H1 (cell line): ENCODE results near the gene CLEC7A. TPM values are rescaled to one million over a fixed set of nuclear protein-coding genes. Genes with fewer than 3 reads are reported as not detected.

Experiments used
- CTCF ChIA-PET: fragments of 300-600 bp; sonication (Branson Sonifier 250); formaldehyde crosslinking; loops from one replicate; lab custom pipeline; 2021; ENCODE audit not compliant: partially characterized antibody; lab: Charles Lee
- POLR2A ChIA-PET: fragments of 300-600 bp; sonication (Branson Sonifier 250); formaldehyde crosslinking; loops from one replicate; lab custom pipeline; 2021; ENCODE audit warnings: inconsistent platforms; ENCODE audit not compliant: partially characterized antibody; lab: Charles Lee
- DNase-seq, 2 experiments: peaks; one replicate each; pipeline versions ENCODE4 v3.0.0 to v3.0.0-alpha.2; 2010 to 2022; ENCODE audit warnings: low spot score in 2 of 2, low read depth in 1 of 2, mixed read lengths in 1 of 2
- FAIRE-seq: peaks from 2 replicates; lab custom pipeline; 2011; peaks lifted over from hg19 to GRCh38; lab: Jason Lieb, UNC
- H2AFZ ChIP-seq: 2 replicates; pipeline ENCODE4 v1.8.1; 2012; ENCODE audit warnings: low read length, inconsistent platforms
- H2AK5ac ChIP-seq: 2 replicates; pipeline ENCODE4 v1.6.1; 2013; ENCODE audit warnings: low read depth, low read length
- H2BK120ac ChIP-seq: replicated peaks from 2 replicates; pipeline ENCODE3; 2013; ENCODE audit warnings: low read depth, low read length, inconsistent platforms
- H2BK12ac ChIP-seq: 2 replicates; pipeline ENCODE4 v1.6.1; 2013; ENCODE audit warnings: low read depth, low read length
- H2BK15ac ChIP-seq: 2 replicates; pipeline ENCODE4 v1.6.1; 2013; ENCODE audit warnings: low read length
- H2BK20ac ChIP-seq: 2 replicates; pipeline ENCODE4 v1.6.1; 2013; ENCODE audit warnings: low read length
- H2BK5ac ChIP-seq: 2 replicates; pipeline ENCODE4 v1.6.1; 2013; ENCODE audit warnings: low read depth, low read length
- H3K14ac ChIP-seq: 2 replicates; pipeline ENCODE4 v1.6.1; 2013; ENCODE audit warnings: inconsistent platforms; ENCODE audit not compliant: insufficient read length
- H3K18ac ChIP-seq: 2 replicates; pipeline ENCODE4 v1.6.1; 2013; ENCODE audit warnings: low read length; ENCODE audit errors: extremely low read depth
- H3K23ac ChIP-seq: 2 replicates; pipeline ENCODE4 v1.6.1; 2013; ENCODE audit warnings: inconsistent platforms; ENCODE audit not compliant: insufficient read length
- H3K23me2 ChIP-seq: 2 replicates; pipeline ENCODE4 v1.6.1; 2013; ENCODE audit warnings: low read depth, low read length
- H3K27ac ChIP-seq: 2 replicates; pipeline ENCODE4 v1.6.1; 2011; ENCODE audit warnings: low read depth, low read length, inconsistent platforms
- H3K27me3 ChIP-seq, 4 experiments: replicated peaks in 1 of 4; 1 replicate in 1 of 4; 2 replicates in 3 of 4; pipeline versions ENCODE4 v1.6.1 to v1.8.1; 2011 to 2013; ENCODE audit warnings: low read length in 3 of 4, mild to moderate bottlenecking in 3 of 4, inconsistent platforms in 2 of 4, mixed read lengths in 2 of 4, moderate library complexity in 1 of 4; ENCODE audit not compliant: control insufficient read depth in 3 of 4, insufficient read depth in 3 of 4; ENCODE audit errors: extremely low read depth in 1 of 4
- H3K36me3 ChIP-seq, 4 experiments: 2 replicates each; pipeline versions ENCODE4 v1.6.1 to v1.8.1; 2011 to 2013; ENCODE audit warnings: mild to moderate bottlenecking in 4 of 4, low read length in 3 of 4, moderate library complexity in 2 of 4, control low read depth in 1 of 4, inconsistent platforms in 1 of 4; ENCODE audit not compliant: insufficient read depth in 4 of 4, control insufficient read depth in 2 of 4
- H3K4ac ChIP-seq: replicated peaks from 2 replicates; pipeline ENCODE3; 2013; ENCODE audit warnings: low read length, low read depth, mixed read lengths, inconsistent platforms; ENCODE audit not compliant: insufficient read length
- H3K4me1 ChIP-seq, 4 experiments: replicated peaks in 1 of 4; 1 replicate in 1 of 4; 2 replicates in 3 of 4; pipeline versions ENCODE4 v1.6.1 to v1.8.1; 2011 to 2013; ENCODE audit warnings: low read length in 3 of 4, inconsistent platforms in 2 of 4, mixed read lengths in 1 of 4; ENCODE audit not compliant: insufficient read depth in 4 of 4, control insufficient read depth in 3 of 4
- H3K4me2 ChIP-seq, 2 experiments: 2 replicates each; pipeline versions ENCODE4 v1.6.1 to v1.8.1; 2011 to 2013; ENCODE audit warnings: low read depth in 2 of 2, low read length in 2 of 2, control low read depth in 1 of 2, inconsistent platforms in 1 of 2, mild to moderate bottlenecking in 1 of 2; ENCODE audit not compliant: insufficient read depth in 1 of 2
- H3K4me3 ChIP-seq, 4 experiments: fragments of 200-600, 300-600 bp in 1 of 4; sonication (generic), shearing (Covaris generic), sonication (Bioruptor Twin) in 1 of 4; 2 replicates each; pipeline versions ENCODE4 v1.5.1 to v1.8.1; 2011 to 2016; ENCODE audit warnings: low read length in 4 of 4, low read depth in 3 of 4, control low read depth in 2 of 4, inconsistent platforms in 2 of 4, mild to moderate bottlenecking in 2 of 4, mixed read lengths in 1 of 4, moderate library complexity in 1 of 4; ENCODE audit not compliant: insufficient read depth in 2 of 4; ENCODE audit errors: extremely low read depth in 1 of 4
- H3K56ac ChIP-seq: replicated peaks from 2 replicates; pipeline ENCODE3; 2013; ENCODE audit warnings: low read depth, mild to moderate bottlenecking, mixed read lengths, low read length, inconsistent platforms; ENCODE audit not compliant: insufficient read length
- H3K79me1 ChIP-seq: 2 replicates; pipeline ENCODE4 v1.6.1; 2013; ENCODE audit warnings: low read depth, low read length, control low read depth
- H3K79me2 ChIP-seq, 2 experiments: 2 replicates each; pipeline versions ENCODE4 v1.6.1 to v1.8.1; 2012 to 2013; ENCODE audit warnings: low read length in 2 of 2, mild to moderate bottlenecking in 2 of 2, inconsistent platforms in 1 of 2; ENCODE audit not compliant: insufficient read depth in 2 of 2, control insufficient read depth in 1 of 2
- H3K9ac ChIP-seq, 4 experiments: replicated peaks in 1 of 4; 1 replicate in 1 of 4; 2 replicates in 3 of 4; pipeline versions ENCODE4 v1.6.1 to v1.8.1; 2011 to 2013; ENCODE audit warnings: low read depth in 3 of 4, low read length in 3 of 4, control low read depth in 2 of 4, mild to moderate bottlenecking in 2 of 4, moderate library complexity in 2 of 4, inconsistent platforms in 1 of 4; ENCODE audit errors: extremely low read depth in 1 of 4
- H3K9me3 ChIP-seq, 2 experiments: 2 replicates each; pipeline versions ENCODE4 v1.6.1 to v1.8.1; 2012 to 2013; ENCODE audit warnings: mild to moderate bottlenecking in 2 of 2, moderate library complexity in 2 of 2, control low read depth in 1 of 2, inconsistent platforms in 1 of 2, low read depth in 1 of 2, low read length in 1 of 2, mixed read lengths in 1 of 2; ENCODE audit not compliant: insufficient read depth in 2 of 2
- H4K20me1 ChIP-seq, 2 experiments: replicated peaks in 1 of 2; 2 replicates each; pipeline versions ENCODE3 to v1.8.1; 2011 to 2013; ENCODE audit warnings: inconsistent platforms in 2 of 2, low read length in 2 of 2, mild to moderate bottlenecking in 1 of 2; ENCODE audit not compliant: insufficient read depth in 2 of 2, control insufficient read depth in 1 of 2
- H4K5ac ChIP-seq: 2 replicates; pipeline ENCODE4 v1.6.1; 2013; ENCODE audit warnings: low read length, low read depth, mixed read lengths, inconsistent platforms; ENCODE audit not compliant: insufficient read length
- H4K8ac ChIP-seq: 2 replicates; pipeline ENCODE4 v1.8.0; 2013; ENCODE audit warnings: mild to moderate bottlenecking, moderate library complexity, low read length, inconsistent platforms; ENCODE audit not compliant: insufficient read depth; ENCODE audit errors: extremely low read depth
- H4K91ac ChIP-seq: replicated peaks from 2 replicates; pipeline ENCODE3; 2013; ENCODE audit warnings: low read length, mixed read lengths, inconsistent platforms; ENCODE audit not compliant: insufficient read length
- ASH2L ChIP-seq: fragments of 200-600, 300-600 bp; sonication (generic); IDR thresholded peaks from one replicate; pipeline ENCODE4 v1.7.1; 2017; ENCODE audit warnings: low read length
- BCL11A ChIP-seq, 2 experiments: IDR thresholded peaks; one replicate each; pipeline ENCODE4 v1.6.1; 2011; ENCODE audit warnings: low read depth in 2 of 2, low read length in 2 of 2, mild to moderate bottlenecking in 2 of 2
- CBX8 ChIP-seq: fragments of 300-800, 300-1000 bp; sonication (generic); IDR thresholded peaks from 2 replicates; pipeline ENCODE4 v1.7.1; 2016; ENCODE audit warnings: low read depth, low read length, borderline replicate concordance
- CHD1 ChIP-seq: IDR thresholded peaks from 2 replicates; pipeline ENCODE4 v1.6.1; 2012; ENCODE audit warnings: low read depth, low read length, improper control_type of control experiment
- EZH2 ChIP-seq: fragments of 200-600 bp; sonication (generic); IDR thresholded peaks from 2 replicates; pipeline ENCODE4 v1.7.1; 2012; ENCODE audit warnings: low read depth, mild to moderate bottlenecking, moderate library complexity, low read length, inconsistent platforms; ENCODE audit not compliant: severe bottlenecking
- NRF1 ChIP-seq: IDR thresholded peaks from 2 replicates; pipeline ENCODE4 v1.6.1; 2011; ENCODE audit warnings: mild to moderate bottlenecking, low read depth, low read length, improper control_type of control experiment
- POU5F1 ChIP-seq: IDR thresholded peaks from 2 replicates; pipeline ENCODE4 v1.6.1; 2011; ENCODE audit warnings: low read depth, mild to moderate bottlenecking, low read length, moderate library complexity
- RAD21 ChIP-seq, 2 experiments: IDR thresholded peaks in 1 of 2; conservative IDR thresholded peaks in 1 of 2; 2 replicates each; pipeline ENCODE4 v1.6.1; 2011; ENCODE audit warnings: low read depth in 2 of 2, low read length in 2 of 2, improper control_type of control experiment in 1 of 2, inconsistent platforms in 1 of 2, mild to moderate bottlenecking in 1 of 2, moderate library complexity in 1 of 2
- RBBP5 ChIP-seq: IDR thresholded peaks from 2 replicates; pipeline ENCODE4 v1.7.1; 2012; ENCODE audit warnings: low read depth, mild to moderate bottlenecking, inconsistent platforms, low read length, moderate library complexity, borderline replicate concordance
- SIN3A ChIP-seq, 2 experiments: IDR thresholded peaks in 1 of 2; conservative IDR thresholded peaks in 1 of 2; 2 replicates each; pipeline ENCODE4 v1.6.1; 2011 to 2012; ENCODE audit warnings: low read length in 2 of 2, improper control_type of control experiment in 1 of 2, low read depth in 1 of 2, mild to moderate bottlenecking in 1 of 2
- SIX5 ChIP-seq: IDR thresholded peaks from 2 replicates; pipeline ENCODE4 v1.6.1; 2011; ENCODE audit warnings: mild to moderate bottlenecking, low read depth, low read length
- SP2 ChIP-seq: IDR thresholded peaks from 2 replicates; pipeline ENCODE4 v1.6.1; 2012; ENCODE audit warnings: mild to moderate bottlenecking, low read length, inconsistent platforms
- TAF1 ChIP-seq: IDR thresholded peaks from 2 replicates; pipeline ENCODE4 v1.6.1; 2011; ENCODE audit warnings: mild to moderate bottlenecking, low read depth, low read length
- TAF7 ChIP-seq: optimal IDR thresholded peaks from 2 replicates; pipeline ENCODE3; 2011; ENCODE audit warnings: low read depth, mild to moderate bottlenecking, inconsistent platforms, low read length, moderate library complexity, borderline replicate concordance
- TBP ChIP-seq: IDR thresholded peaks from 2 replicates; pipeline ENCODE4 v1.6.1; 2011; ENCODE audit warnings: low read depth, low read length, improper control_type of control experiment
- WGBS, 2 experiments: shearing (Covaris generic) in 1 of 2; methylation state at CpG; one replicate each; pipeline versions ENCODE4 v1.1.6 to v1.1.7; 2013 to 2015; ENCODE audit warnings: low lambda C conversion rate in 2 of 2, mixed read lengths in 2 of 2, inconsistent platforms in 1 of 2, low coverage in 1 of 2, missing lambda C conversion rate in 1 of 2; ENCODE audit not compliant: insufficient replicate concordance in 2 of 2, insufficient coverage in 1 of 2, insufficient read length in 1 of 2; ENCODE audit errors: extremely low coverage in 1 of 2, missing lambda C conversion rate in 1 of 2; 5-methylcytosine and 5-hydroxymethylcytosine counted together
- polyA plus RNA-seq, 7 experiments: library from polyadenylated mRNA; depleted of rRNA in 3 of 7; stranded (reverse) in 5 of 7; unstranded in 2 of 7; fragments of >200 nt in 5 of 7; fragments of 200-250 nt in 2 of 7; gene quantifications; 1 replicate in 5 of 7; 2 replicates in 1 of 7; 4 replicates in 1 of 7; pipeline versions ENCODE4 v1.2.1 to v1.2.3, GENCODE V29; 2011 to 2013; ENCODE audit warnings: missing spikeins in 2 of 7, mixed read lengths in 2 of 7
- total RNA-seq: library from RNA; stranded (reverse); fragmentation: NEBNext Ultra II Directional; extraction: Animal tissue kit (Norgen Biotek cat#: 25700); gene quantifications from 2 replicates; pipeline ENCODE4 v1.2.1, GENCODE V29; 2021

The CLEC7A gene
- total and polyA plus RNA-seq, 2 of the 8 experiments (the other 6 are each of a cell fraction or from before 2014, with no cell fraction given), result 0.09 to 0.15 TPM

DNA sequence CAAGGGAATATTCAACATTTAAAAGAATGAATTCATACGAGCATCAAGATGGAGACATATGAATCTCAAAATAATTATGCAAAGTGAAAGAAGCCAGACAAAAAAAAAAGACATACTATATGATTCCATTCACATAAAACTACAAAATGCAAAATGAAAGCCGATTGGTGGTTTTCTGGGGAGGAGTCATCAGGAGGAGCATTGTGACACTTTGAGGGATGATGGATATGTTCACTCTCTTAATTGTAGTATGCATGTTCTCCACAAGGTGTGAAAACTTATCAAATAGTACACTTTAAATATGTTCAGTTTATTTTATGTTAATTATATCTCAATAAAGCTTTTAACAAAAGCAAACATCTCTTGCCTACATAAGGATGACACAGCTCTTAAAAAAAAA, 28.4 kb upstream of the CLEC7A start:
- no peak overlapping the region for H2BK12ac ChIP-seq
- H3K4me1 ChIP-seq, result peaks cover 0 to 4% (median 1%) of the 10 kb centered on the region in 4 experiments; a peak in 2 of 7 replicates
- H3K14ac ChIP-seq, result no peak overlapping the region
- H3K27ac ChIP-seq, result no peak overlapping the region
- POLR2A ChIA-PET, result interaction anchor here (0.6 kb wide), 1 partner anchor 11 kb away, joined by 3 read pairs; no protein-coding TSS in a partner anchor
- no peak overlapping the region for H2BK120ac ChIP-seq
- CTCF ChIA-PET, result interaction anchor here (0.6 to 0.7 kb wide), 2 partner anchors 511 to 548 kb away, joined by 3 read pairs; no protein-coding TSS in a partner anchor
- DNase-seq (no peak), FAIRE-seq (no peak)
- H2BK20ac ChIP-seq, result no peak overlapping the region
- no peaks in the 10 kb centered on the region for H3K36me3 ChIP-seq
- H2AFZ ChIP-seq, result no peak overlapping the region
- no peak overlapping the region for H3K4ac ChIP-seq
- H4K91ac ChIP-seq, result no peak overlapping the region
- H3K23me2 ChIP-seq, result peaks cover 5% of the 10 kb centered on the region
- H3K79me1 ChIP-seq, result no peaks in the 10 kb centered on the region
- WGBS, 2 experiments, result 75% methylated on average over 2 of the region's 2 CpGs; no CpG with 5 or more reads in 1 of the 2 experiments
- no peak overlapping the region for H2BK5ac ChIP-seq
- no peak overlapping the region for H3K4me2 ChIP-seq
- H3K9me3 ChIP-seq, result no peaks in the 10 kb centered on the region
- no peak overlapping the region for H4K8ac ChIP-seq
- no peak overlapping the region for H3K9ac ChIP-seq
- no peaks in the 10 kb centered on the region for H4K20me1 ChIP-seq
- no peak overlapping the region for H2BK15ac ChIP-seq
- no peak overlapping the region for H4K5ac ChIP-seq
- no peak overlapping the region for H3K56ac ChIP-seq
- no peak overlapping the region for H3K23ac ChIP-seq
- H2AK5ac ChIP-seq, result no peak overlapping the region
- H3K27me3 ChIP-seq, result no peaks in the 10 kb centered on the region
- H3K79me2 ChIP-seq, result no peaks in the 10 kb centered on the region
- H3K4me3 ChIP-seq, result no peak overlapping the region
- H3K18ac ChIP-seq, result no peak overlapping the region
- TF ChIP-seq TBP (no peak), SIX5 (no peak), SP2 (no peak), SIN3A (conservative IDR thresholded peaks at IDR 0.05 in 1 of 2, IDR thresholded peaks at IDR 0.05 in 1 of 2; ENCODE audit: low read depth in 1 of 2, low read length in 2 of 2) (no peak), RBBP5 (no peak), CBX8 (no peak), TAF1 (no peak), NRF1 (no peak), POU5F1 (no peak), EZH2 (no peak), RAD21 (IDR thresholded peaks at IDR 0.05 in 1 of 2, conservative IDR thresholded peaks at IDR 0.05 in 1 of 2; ENCODE audit: low read depth in 2 of 2, low read length in 2 of 2) (no peak), ASH2L (no peak), CHD1 (no peak), TAF7 (no peak), BCL11A (IDR thresholded peaks at IDR 0.05; ENCODE audit: low read depth in 2 of 2, low read length in 2 of 2) (no peak)
